BE2C (cell line): ENCODE results near the gene L1CAM.

Experiments
- DNase-seq: peaks from one replicate; pipeline ENCODE4 v3.0.0-alpha.2; 2020
- H3K27me3 ChIP-seq: fragments of 250-450 bp; sonication (Bioruptor Pico); 2 replicates; pipeline ENCODE4 v1.5.1; 2020; ENCODE audit warnings: mild to moderate bottlenecking
- H3K36me3 ChIP-seq: fragments of 250-450 bp; sonication (Bioruptor Pico); 2 replicates; pipeline ENCODE4 v1.5.1; 2020; ENCODE audit warnings: mild to moderate bottlenecking
- H3K4me1 ChIP-seq: fragments of 250-450 bp; sonication (Bioruptor Pico); 2 replicates; pipeline ENCODE4 v1.5.1; 2020
- H3K4me3 ChIP-seq: 2 replicates; pipeline ENCODE4 v1.5.1; 2011; ENCODE audit warnings: low read depth, low read length
- H3K9me3 ChIP-seq: fragments of 250-450 bp; sonication (Bioruptor Pico); 2 replicates; pipeline ENCODE4 v1.5.1; 2020
- CTCF ChIP-seq: IDR thresholded peaks from 2 replicates; pipeline ENCODE4 v1.5.1; 2012; ENCODE audit warnings: mild to moderate bottlenecking, low read depth, low read length

The L1CAM gene

DNA sequence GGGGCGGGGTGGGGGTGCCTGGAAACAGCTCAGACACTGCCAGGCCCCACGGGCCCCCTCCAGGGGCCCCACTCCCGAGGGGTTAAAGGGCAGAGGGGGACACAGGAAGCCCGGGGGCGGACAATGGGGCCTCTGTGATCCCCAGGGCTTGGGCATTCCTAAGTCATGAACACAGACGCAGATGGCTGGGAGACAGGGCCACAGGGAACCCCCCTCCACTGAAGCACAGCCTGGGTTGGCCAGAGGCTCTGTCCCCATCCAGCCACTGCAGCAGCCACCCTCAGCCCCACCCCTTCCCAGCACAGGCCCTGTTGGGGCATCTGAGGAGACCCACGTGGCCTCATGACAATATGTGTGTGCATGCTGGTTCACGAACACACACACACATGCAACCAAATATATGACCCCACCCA lies 3.9 kb downstream of the L1CAM start:
- H3K4me3 ChIP-seq = no peak overlapping the region; the same call in 1 of the 2 replicates
- H3K36me3 ChIP-seq = peaks cover 7% of the 10 kb centered on the region; the same call in 1 of the 2 replicates
- peak; percentile 74 for DNase-seq
- H3K4me1 ChIP-seq = peaks cover 44% of the 10 kb centered on the region
- no peak for TF ChIP-seq CTCF
- no peaks in the 10 kb centered on the region for H3K27me3 ChIP-seq
- no peaks in the 10 kb centered on the region for H3K9me3 ChIP-seq

- Histone ChIP-seq H3K4me1 (peaks cover 42% of the 10 kb centered on the region), H3K27me3 (no peaks in the 10 kb centered on the region), H3K9me3 (no peaks in the 10 kb centered on the region), H3K36me3 (peaks cover 7% of the 10 kb centered on the region; the same call in 1 of the 2 replicates), H3K4me3 (no peak overlapping the region)
- DNase-seq = no peak
- TF ChIP-seq CTCF = no peak
Observed at GRCh38 chrX:153881281-153881680, 4.7 kb downstream of the L1CAM start.

- Histone ChIP-seq H3K9me3 (no peaks in the 10 kb centered on the region), H3K36me3 (peaks cover 7% of the 10 kb centered on the region; the same call in 1 of the 2 replicates), H3K4me1 (peaks cover 45% of the 10 kb centered on the region), H3K4me3 (no peak overlapping the region), H3K27me3 (no peaks in the 10 kb centered on the region)
- no peak for TF ChIP-seq CTCF
- DNase-seq = no peak
Observed at GRCh38 chrX:153880440-153880815, 5.5 kb downstream of the L1CAM start.

DNA sequence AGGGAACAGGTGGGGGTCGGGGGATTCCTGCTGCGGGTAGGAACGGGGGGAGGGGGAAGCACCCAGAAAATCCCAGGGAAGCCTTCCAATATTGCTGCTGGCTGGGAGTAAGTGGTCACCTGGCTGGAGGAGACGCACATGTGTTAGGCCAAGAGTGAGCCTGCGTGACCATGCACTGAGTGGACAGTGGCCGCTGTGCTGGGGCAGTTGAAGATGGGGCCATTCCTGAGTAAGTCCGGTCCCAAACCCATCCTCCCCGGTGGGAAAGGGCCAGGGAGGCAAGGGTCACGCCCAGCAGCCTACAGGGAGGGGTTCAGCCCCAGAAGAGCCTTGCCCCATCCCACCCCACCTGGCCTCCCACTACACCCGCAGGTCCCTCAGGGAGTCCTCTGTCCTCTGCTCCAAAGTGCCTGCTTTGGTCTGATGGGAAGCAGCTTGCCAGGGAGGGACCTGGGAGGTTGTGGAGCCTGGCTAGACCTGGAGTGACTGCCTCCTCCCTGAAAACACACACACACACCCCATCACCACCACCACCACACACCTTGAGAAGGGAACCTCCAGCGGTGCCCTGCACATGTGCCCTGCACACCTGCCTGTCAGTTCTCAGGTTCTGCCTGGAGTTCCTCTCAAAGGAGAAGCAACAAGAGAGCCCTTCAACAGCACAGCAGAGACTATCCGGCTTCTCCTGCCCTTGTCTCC lies 6.1 kb downstream of the L1CAM start:
- TF ChIP-seq CTCF = no peak
- Histone ChIP-seq H3K36me3 (peaks cover 7% of the 10 kb centered on the region; the same call in 1 of the 2 replicates), H3K9me3 (no peaks in the 10 kb centered on the region), H3K27me3 (no peaks in the 10 kb centered on the region), H3K4me1 (peaks cover 45% of the 10 kb centered on the region), H3K4me3 (no peak overlapping the region)
- no peak for DNase-seq

DNA sequence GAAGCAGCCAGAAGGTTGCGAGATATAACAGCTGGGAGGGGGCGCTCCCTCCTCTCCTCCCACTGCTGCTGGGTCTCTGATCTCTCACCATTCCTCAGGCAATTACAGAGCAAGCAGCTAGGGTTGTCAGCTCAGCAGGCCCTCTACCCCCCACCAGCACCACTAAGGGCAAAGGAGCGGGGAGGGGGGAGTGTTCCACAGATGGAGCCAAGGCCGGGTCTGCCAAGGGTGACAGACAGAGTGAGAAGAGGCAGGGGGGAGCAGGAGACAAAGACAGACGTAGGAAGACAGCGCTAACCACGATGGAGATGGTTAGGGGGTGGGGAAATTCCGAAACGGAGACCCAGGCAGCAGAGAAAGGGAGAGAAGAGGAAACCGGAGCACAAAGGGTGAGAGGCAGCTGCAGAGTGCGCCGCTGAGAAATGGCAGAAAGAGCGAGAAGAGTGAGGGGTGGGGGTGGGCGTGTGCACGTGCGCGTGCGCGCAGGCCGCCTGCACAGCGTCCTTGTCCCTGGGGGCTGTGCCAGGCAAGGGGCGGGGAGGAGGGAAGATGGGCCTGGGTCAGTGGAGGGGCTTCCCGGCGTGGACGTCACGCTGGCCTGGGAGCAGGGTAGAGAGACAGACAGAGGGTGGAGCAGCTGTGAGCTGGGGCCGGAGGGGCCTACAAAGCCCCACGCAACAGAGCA lies 6.9 kb downstream of the L1CAM start:
- peak; percentile 63 for DNase-seq

More for the DNA sequence above, 6.9 kb downstream of the L1CAM start:
- Histone ChIP-seq H3K4me3 (peak overlapping the region; percentile 44), H3K4me1 (peaks cover 45% of the 10 kb centered on the region), H3K27me3 (no peaks in the 10 kb centered on the region), H3K36me3 (peaks cover 7% of the 10 kb centered on the region; the same call in 1 of the 2 replicates), H3K9me3 (no peaks in the 10 kb centered on the region)
- TF ChIP-seq CTCF = peak; percentile 25
